Breast epithelium (tissue), 3 donors: Measurements from ENCODE around the gene LDLRAD4.

Source experiments
- CTCF ChIP-seq, 3 donors: fragments of 450-650 bp; IDR thresholded peaks; one replicate each; pipeline ENCODE4 v1.5.1; 2016 to 2017; ENCODE audit warnings: antibody characterized with exemption in 3 of 3, mild to moderate bottlenecking in 3 of 3, moderate library complexity in 3 of 3
- POLR2A ChIP-seq: fragments of 450-650 bp; IDR thresholded peaks from one replicate; pipeline ENCODE4 v1.6.1; 2016; ENCODE audit warnings: antibody characterized with exemption, mild to moderate bottlenecking, moderate library complexity

- TF ChIP-seq CTCF (IDR thresholded peaks at IDR 0.05), result no peak
- no peak for TF ChIP-seq POLR2A
Observed at GRCh38 chr18:13302040-13302439, 83.5 kb downstream of the LDLRAD4 start.
